PC-9 (cell line): ENCODE data around the gene DRC1. TPM values are rescaled to one million over a fixed set of nuclear protein-coding genes. Genes with fewer than 3 reads are reported as not detected.

Source experiments
- BruUV-seq: library from RNA; stranded (reverse); fragments of 400-500 nt; replicated peaks from 2 replicates; lab custom pipeline; 2021; lab: Mats Ljungman, UMichigan
- CTCF ChIA-PET: fragments of 300-600 bp; sonication (Branson Sonifier 250); formaldehyde crosslinking; loops from one replicate; lab custom pipeline; 2022; ENCODE audit warnings: antibody characterized with exemption; lab: Charles Lee
- POLR2A ChIA-PET: fragments of 300-600 bp; sonication (Branson Sonifier 250); formaldehyde crosslinking; loops from one replicate; lab custom pipeline; 2022; ENCODE audit warnings: antibody characterized with exemption; ENCODE audit not compliant: unreplicated experiment; lab: Charles Lee
- DNase-seq, 2 experiments: peaks; one replicate each; pipeline versions ENCODE4 v3.0.0 to v3.0.0-alpha.2; 2015 to 2022; ENCODE audit warnings: mixed read lengths in 1 of 2
- H2AFZ ChIP-seq: fragments of 200-600 bp; sonication (generic); 2 replicates; pipeline ENCODE4 v1.8.1; 2017; ENCODE audit warnings: antibody characterized with exemption
- H3F3A ChIP-seq: fragments of 200-600 bp; sonication (generic); 2 replicates; pipeline ENCODE4 v1.8.1; 2017; ENCODE audit warnings: antibody characterized with exemption, mild to moderate bottlenecking, low read depth; ENCODE audit not compliant: insufficient read depth
- H3K27ac ChIP-seq: fragments of 200-600 bp; sonication (generic); 2 replicates; pipeline ENCODE4 v1.6.1; 2016; ENCODE audit warnings: mixed run types
- H3K27me3 ChIP-seq: fragments of 200-600 bp; sonication (generic); 2 replicates; pipeline ENCODE4 v1.6.1; 2016; ENCODE audit warnings: low read depth, mixed run types; ENCODE audit not compliant: insufficient read depth
- H3K36me3 ChIP-seq: fragments of 200-600 bp; sonication (generic); 2 replicates; pipeline ENCODE4 v1.6.1; 2016; ENCODE audit warnings: low read depth, mixed run types
- H3K4me1 ChIP-seq: fragments of 200-600 bp; sonication (generic); replicated peaks from 2 replicates; pipeline ENCODE4 v1.6.1; 2016; ENCODE audit warnings: mixed run types; ENCODE audit not compliant: insufficient read depth
- H3K4me2 ChIP-seq: fragments of 200-600 bp; sonication (generic); 2 replicates; pipeline ENCODE4 v1.6.1; 2017; ENCODE audit warnings: mixed run types
- H3K4me3 ChIP-seq: fragments of 200-600 bp; sonication (generic); 2 replicates; pipeline ENCODE4 v1.6.1; 2016; ENCODE audit warnings: mixed run types
- H3K79me2 ChIP-seq: fragments of 200-600 bp; sonication (generic); 2 replicates; pipeline ENCODE4 v1.6.1; 2017; ENCODE audit warnings: low read depth, mixed run types
- H3K9me2 ChIP-seq: fragments of 200-600 bp; sonication (generic); 2 replicates; pipeline ENCODE4 v1.8.1; 2017; ENCODE audit warnings: mild to moderate bottlenecking; ENCODE audit not compliant: insufficient read depth
- H3K9me3 ChIP-seq: fragments of 200-600 bp; sonication (generic); 2 replicates; pipeline ENCODE4 v1.8.1; 2016; ENCODE audit warnings: low read depth; ENCODE audit not compliant: insufficient read depth
- H4K20me1 ChIP-seq: fragments of 200-600 bp; sonication (generic); 2 replicates; pipeline ENCODE4 v1.8.1; 2017; ENCODE audit not compliant: insufficient read depth
- CTCF ChIP-seq: fragments of 200-600 bp; sonication (generic); conservative IDR thresholded peaks from 2 replicates; pipeline ENCODE4 v1.6.1; 2017; ENCODE audit warnings: mixed run types, antibody characterized with exemption, mild to moderate bottlenecking, moderate library complexity
- EZH2 ChIP-seq: fragments of 200-600 bp; sonication (generic); IDR thresholded peaks from 2 replicates; pipeline ENCODE4 v1.8.0; 2017; ENCODE audit warnings: antibody characterized with exemption, low read depth
- intact Hi-C: fragments of 100-400 bp; cut with micrococcal nuclease; formaldehyde crosslinking; loops from one replicate; pipeline ENCODE4 v1.10.0; 2022; ENCODE audit not compliant: unreplicated experiment
- total RNA-seq: library from RNA; stranded (reverse); gene quantifications from 2 replicates; pipeline ENCODE4 v1.2.3, GENCODE V29; 2021

DRC1 gene
- total RNA-seq, 1 experiment from 2014 or later, result 6.4 TPM

- Histone ChIP-seq H3K9me3 (no peaks in the 10 kb centered on the region), H3K4me2 (no peak overlapping the region), H3F3A (peaks cover 11% of the 10 kb centered on the region; the same call in 1 of the 2 replicates), H3K27ac (peak overlapping the region; percentile 85; the same call in 1 of the 2 replicates), H3K79me2 (no peaks in the 10 kb centered on the region), H3K27me3 (no peaks in the 10 kb centered on the region), H4K20me1 (no peaks in the 10 kb centered on the region), H3K9me2 (no peaks in the 10 kb centered on the region), H3K36me3 (no peaks in the 10 kb centered on the region), H2AFZ (no peak overlapping the region), H3K4me1 (peaks cover 41% of the 10 kb centered on the region), H3K4me3 (no peak overlapping the region)
- peak in 1 of 2 experiments; percentile 38 for DNase-seq
- no TSS peak for BruUV-seq
- intact Hi-C loops, result loop anchor here (5.0 kb wide), 1 partner anchor 51 kb away; no protein-coding TSS in a partner anchor
- no peak for TF ChIP-seq CTCF
- no peak for TF ChIP-seq EZH2
- ChIA-PET POLR2A (interaction anchor here (0.6 kb wide), 1 partner anchor 112 kb away, joined by 4 read pairs; the partner anchor contains the start of gene SELENOI), CTCF (no interaction called here)
Measured at GRCh38 chr2:26457695-26458364, 56.1 kb downstream of the DRC1 start.

GRCh38 chr2:26458365-26459042 is 56.8 kb downstream of the DRC1 start:
- no peak for DNase-seq
- H3K79me2 ChIP-seq, result no peaks in the 10 kb centered on the region
- no peak overlapping the region for H3K27ac ChIP-seq
- no peak overlapping the region for H3K4me2 ChIP-seq
- H2AFZ ChIP-seq, result no peak overlapping the region
- intact Hi-C loops, result loop anchor here (5.0 kb wide), 1 partner anchor 51 kb away; no protein-coding TSS in a partner anchor
- no peaks in the 10 kb centered on the region for H3K9me2 ChIP-seq
- BruUV-seq, result no TSS peak
- H3K9me3 ChIP-seq, result no peaks in the 10 kb centered on the region
- no peaks in the 10 kb centered on the region for H3K36me3 ChIP-seq
- no peaks in the 10 kb centered on the region for H3K27me3 ChIP-seq
- H3K4me1 ChIP-seq, result peaks cover 41% of the 10 kb centered on the region
- H3K4me3 ChIP-seq, result no peak overlapping the region
- H4K20me1 ChIP-seq, result no peaks in the 10 kb centered on the region
- ChIA-PET POLR2A (no interaction called here), CTCF (no interaction called here)
- peaks cover 11% of the 10 kb centered on the region; the same call in 1 of the 2 replicates for H3F3A ChIP-seq
- no peak for TF ChIP-seq EZH2
- TF ChIP-seq CTCF, result no peak

GRCh38 chr2:26459991-26460612 is 58.4 kb downstream of the DRC1 start:
- no peaks in the 10 kb centered on the region for H4K20me1 ChIP-seq
- peaks cover 38% of the 10 kb centered on the region for H3K4me1 ChIP-seq
- POLR2A ChIA-PET, result interaction anchor here (0.8 kb wide), 1 partner anchor 31 kb away, joined by 26 read pairs; no protein-coding TSS in a partner anchor
- H3K36me3 ChIP-seq, result no peaks in the 10 kb centered on the region
- H3K4me2 ChIP-seq, result no peak overlapping the region
- intact Hi-C loops, result loop anchor here (5.0 to 10.0 kb wide), 2 partner anchors 53 to 115 kb away; partner anchors contain the start of genes ADGRF3 and SELENOI
- CTCF ChIA-PET, result interaction anchor here (0.6 kb wide), 1 partner anchor 367 kb away, joined by 7 read pairs; no protein-coding TSS in a partner anchor
- H3F3A ChIP-seq, result peaks cover 11% of the 10 kb centered on the region; the same call in 1 of the 2 replicates
- H3K27me3 ChIP-seq, result no peaks in the 10 kb centered on the region
- no TSS peak for BruUV-seq
- no peak overlapping the region for H2AFZ ChIP-seq
- no peaks in the 10 kb centered on the region for H3K9me3 ChIP-seq
- TF ChIP-seq CTCF, result no peak
- no peak for TF ChIP-seq EZH2
- no peak overlapping the region for H3K4me3 ChIP-seq
- no peaks in the 10 kb centered on the region for H3K79me2 ChIP-seq
- no peak overlapping the region for H3K27ac ChIP-seq
- no peak for DNase-seq
- no peaks in the 10 kb centered on the region for H3K9me2 ChIP-seq
